GM21360 (cell line): ENCODE data around the gene SNX21.
A peak's percentile ranks its signal among the peaks of the same experiment; 100 is the strongest.
"Not testable (repeated sequence)": the region's sequence is repeated elsewhere in the genome, so short reads cannot be mapped to it uniquely, and the experiment has no call there.

Source experiments
- ATAC-seq: cut with Tn5 transposase; IDR thresholded peaks from one replicate; pipeline ENCODE4 v1.9.1; 2021; ENCODE audit warnings: mild to moderate bottlenecking, moderate library complexity; ENCODE audit not compliant: unreplicated experiment

The SNX21 gene

DNA sequence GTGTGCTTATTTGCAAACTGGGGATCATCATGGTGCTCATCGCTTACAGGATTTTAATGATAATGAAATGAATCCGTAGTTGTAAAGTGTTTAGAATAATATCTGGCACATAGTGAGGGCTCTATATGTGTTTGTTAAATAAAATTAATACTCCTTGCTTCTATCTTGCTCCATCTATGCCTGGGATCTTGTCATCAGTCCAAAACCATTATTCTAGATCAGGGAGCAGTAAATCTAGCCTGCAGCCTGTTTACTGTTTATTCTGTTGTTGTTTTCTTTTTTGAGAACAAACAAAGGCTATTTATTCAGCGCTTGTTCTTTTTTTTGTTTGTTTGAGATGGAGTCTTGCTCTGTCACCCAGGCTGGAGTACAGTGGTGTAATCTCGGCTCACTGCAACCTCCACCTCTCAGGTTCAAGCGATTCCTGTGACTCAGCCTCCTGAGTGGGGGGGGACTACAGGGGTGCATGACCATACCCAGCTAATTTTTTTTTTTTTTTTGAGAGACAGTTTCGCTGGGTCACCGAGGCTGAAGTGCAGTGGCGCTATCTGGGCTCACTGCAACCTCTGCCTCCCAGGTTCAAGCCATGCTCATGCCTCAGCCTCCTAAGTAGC is 15.5 kb downstream of the SNX21 start:
- no peak for ATAC-seq

- no peak for ATAC-seq
Observed at GRCh38 chr20:45850238-45850637, 16.6 kb downstream of the SNX21 start.

DNA sequence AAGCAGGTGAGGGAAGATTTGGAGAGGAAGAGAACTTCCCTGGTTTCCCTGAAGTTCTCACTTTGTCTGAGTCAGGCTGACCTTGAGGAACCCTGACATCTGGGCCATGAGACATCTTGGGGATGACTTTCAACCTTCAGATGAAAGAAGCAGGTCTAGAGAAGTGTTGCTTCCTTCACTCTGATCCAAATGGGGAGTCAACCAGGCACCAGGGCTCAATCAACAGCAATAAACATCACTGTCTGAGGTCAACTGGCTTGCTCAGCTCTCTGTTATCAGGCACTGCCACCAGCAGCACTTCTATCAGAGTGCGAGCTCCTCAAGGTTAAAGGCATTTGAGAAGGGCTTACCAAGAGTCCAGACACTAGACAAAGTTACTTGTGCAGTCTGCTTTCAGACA is 17.3 kb downstream of the SNX21 start:
- ATAC-seq = no peak

DNA sequence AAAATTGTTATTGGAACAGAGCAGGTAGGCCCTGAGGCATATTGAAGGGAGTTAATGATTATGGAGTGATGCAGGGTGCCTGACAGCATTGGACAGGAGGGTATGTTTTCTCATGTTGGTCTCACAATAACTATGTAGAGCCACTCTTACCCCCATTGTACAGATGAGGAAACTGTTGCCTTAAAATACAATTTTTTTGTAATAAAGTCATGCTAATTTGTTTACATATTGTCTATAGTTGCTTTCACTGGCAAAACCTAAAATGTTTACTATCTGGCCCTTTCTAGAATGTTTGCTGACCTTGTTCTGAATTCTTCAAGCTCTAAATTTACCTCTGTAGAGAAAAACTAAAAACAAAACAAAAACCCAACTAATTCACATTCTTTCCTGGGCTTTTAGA is 17.9 kb downstream of the SNX21 start:
- no peak for ATAC-seq

DNA sequence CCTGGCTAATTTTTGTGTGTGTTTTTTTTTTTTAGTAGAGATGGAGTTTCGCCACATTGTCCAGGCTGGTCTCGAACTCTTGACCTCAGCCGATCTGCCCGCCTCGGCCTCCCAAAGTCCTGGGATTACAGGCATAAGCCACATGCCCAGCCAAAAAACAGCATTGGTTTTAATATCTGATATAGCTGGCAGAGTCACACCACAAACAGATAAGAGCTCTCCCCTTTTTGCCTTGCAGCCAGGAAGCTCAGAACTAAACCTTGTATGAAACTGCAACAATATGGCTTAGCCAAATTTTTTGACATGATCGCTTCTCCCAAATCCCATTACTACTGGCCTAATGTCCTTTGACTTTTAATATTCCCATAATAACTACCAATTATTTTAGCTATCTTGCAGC is 18.7 kb downstream of the SNX21 start:
- ATAC-seq = no peak

DNA sequence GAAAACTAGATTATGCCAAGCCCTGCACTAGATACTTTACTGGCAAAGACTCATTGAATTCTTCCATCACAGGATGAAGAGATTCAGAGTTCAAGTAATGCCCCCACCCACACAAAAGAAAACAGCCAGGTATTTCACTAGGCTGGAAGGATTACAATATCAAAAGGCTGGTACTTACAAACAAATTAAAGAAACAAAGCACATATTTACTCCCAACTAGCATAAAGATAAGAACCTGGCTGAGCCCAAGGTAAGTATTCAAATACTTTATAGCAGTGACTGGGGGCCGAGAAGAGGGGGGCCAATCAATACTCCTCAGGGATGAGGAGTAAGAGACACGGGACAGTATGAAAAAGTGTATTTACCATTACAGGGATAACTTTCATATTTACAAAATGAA is 19.9 kb downstream of the SNX21 start:
- no peak for ATAC-seq

GRCh38 chr20:45857114-45857881 is 23.7 kb downstream of the SNX21 start, which contains the start of the genes ACOT8 and ZSWIM3:
ACOT8 (minus strand) TSS chr20:45857392; CDS start chr20:45857315, 77 bp downstream.
ZSWIM3 (plus strand) TSS chr20:45857614; CDS start chr20:45857826, 212 bp downstream.
- peak; percentile 94 for ATAC-seq

DNA sequence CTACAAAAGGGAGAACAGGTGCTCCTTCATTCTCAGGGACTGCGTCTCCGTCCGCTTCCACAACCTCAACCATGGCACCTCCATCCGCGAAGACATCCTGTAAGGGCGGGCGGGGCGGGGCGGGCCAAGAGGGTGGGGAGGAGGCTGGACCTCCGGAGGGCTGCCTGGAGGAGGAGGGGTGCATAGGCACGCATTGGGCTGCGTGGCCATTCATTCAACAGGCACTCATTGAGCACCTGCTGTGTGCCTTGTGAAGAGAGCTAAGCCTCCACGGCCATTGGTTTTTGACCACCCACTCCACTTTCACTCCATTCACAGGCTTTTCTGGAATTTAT is 24.2 kb downstream of the SNX21 start:
- peak; percentile 15 for ATAC-seq

DNA sequence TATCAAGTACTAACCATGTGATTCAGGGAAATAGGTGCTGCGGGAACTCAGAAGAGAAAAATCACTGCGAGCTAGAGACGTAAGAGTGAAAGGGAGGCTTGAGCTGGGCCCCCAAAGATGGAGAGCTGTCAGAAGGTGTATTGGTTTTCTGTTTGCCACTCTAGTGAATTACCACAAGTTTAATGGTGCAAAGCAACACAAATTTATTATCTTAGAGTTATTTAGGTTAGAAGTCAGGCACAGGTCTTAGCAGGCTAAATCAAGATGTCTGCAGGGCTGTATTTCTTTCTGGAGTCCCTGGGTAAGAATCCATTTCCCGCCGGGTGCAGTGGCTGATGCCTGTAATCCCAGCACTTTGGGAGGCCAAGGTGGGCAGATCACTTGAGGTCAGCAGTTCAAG is 26.3 kb downstream of the SNX21 start:
- ATAC-seq = no peak

DNA sequence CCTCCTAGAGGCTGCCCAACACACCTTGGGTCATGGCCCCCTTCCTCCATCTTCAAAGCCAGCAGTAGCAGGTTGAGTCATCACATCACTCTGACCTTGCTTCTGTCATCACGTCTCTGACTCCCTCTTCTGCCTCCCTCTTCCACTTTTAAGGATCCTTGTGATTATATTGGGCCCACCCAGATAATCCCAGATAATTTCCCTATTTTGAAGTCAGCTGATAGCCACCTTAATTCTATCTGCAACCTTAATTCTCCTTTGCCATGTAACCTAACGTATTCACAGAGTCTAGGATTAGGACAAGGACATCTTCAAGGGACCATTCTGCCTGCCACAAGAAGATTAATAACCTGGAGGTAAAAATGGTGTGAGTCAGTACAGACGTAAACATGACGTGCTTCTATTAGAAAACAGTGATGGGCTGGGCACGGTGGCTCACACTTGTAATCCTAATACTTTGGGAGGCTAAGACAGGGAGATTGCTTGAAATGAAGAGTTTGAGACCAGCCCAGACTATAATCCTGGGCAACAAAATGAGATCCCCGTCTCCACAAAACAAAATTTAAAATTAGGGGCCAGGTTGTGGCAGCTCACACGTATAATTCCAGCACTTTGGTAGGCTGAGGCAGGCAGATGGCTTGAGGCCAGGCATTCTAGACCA is 27.1 kb downstream of the SNX21 start:
- ATAC-seq = no peak

DNA sequence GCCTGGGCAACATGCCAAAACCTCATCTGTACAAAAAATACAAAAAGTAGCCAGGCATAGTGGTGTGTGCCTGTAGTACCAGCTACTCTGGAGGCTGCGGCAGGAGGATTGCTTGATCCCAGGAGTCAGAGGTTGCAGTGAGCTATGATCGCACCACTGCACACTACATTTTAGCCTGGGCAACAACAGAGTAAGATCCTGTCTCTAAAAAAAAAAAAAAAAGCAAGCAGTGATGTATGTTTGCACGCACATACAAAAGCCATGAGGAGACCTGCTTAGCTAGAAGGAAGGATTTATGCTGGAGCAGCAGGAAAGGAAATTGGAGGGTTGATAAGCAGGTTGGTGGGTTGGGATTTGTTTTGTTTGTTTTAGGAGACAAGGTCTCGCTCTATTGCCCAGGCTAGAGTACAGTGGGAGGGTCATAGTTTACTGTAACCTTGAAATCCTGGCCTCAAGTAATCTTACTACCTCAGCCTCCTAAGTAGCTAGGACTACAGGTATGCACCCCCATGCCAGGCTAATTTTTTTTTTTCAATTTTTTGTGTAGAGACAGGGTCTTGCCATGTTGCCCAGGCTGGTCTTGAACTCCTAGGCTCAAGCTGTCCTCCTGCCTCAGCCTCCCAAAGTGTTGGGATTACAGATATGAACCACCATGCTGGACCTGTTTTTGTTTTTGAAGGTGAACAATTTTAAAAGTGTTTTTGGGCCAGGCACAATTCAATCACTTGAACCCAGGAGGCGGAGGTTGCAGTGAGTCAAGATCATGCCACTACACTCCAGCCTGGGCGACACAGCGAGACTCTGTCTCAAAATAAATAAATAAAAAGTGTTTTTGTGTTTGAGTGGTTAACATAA is 27.8 kb downstream of the SNX21 start:
- ATAC-seq = no peak

GRCh38 chr20:45863543-45864470 is 30.2 kb downstream of the SNX21 start:
- ATAC-seq = no peak

DNA sequence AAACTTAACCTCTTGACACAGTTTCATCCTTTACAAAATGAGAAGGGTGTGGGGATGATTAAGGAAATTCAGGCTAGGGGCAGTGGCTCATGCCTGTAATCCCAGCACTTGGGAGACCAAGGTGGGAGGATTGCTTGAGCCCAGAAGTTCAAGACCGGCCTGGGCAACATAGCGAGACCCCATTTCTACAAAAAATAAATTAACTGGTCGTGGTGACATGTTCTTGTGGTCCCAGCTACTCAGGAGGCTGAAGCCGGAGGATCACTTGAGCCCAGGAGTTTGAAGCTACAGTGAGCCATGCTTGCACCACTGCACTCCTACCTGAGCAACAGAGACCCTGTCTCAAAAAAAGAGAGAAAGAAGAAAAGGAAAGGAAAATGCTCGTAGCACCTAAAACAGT is 32.9 kb downstream of the SNX21 start:
- ATAC-seq = no peak

DNA sequence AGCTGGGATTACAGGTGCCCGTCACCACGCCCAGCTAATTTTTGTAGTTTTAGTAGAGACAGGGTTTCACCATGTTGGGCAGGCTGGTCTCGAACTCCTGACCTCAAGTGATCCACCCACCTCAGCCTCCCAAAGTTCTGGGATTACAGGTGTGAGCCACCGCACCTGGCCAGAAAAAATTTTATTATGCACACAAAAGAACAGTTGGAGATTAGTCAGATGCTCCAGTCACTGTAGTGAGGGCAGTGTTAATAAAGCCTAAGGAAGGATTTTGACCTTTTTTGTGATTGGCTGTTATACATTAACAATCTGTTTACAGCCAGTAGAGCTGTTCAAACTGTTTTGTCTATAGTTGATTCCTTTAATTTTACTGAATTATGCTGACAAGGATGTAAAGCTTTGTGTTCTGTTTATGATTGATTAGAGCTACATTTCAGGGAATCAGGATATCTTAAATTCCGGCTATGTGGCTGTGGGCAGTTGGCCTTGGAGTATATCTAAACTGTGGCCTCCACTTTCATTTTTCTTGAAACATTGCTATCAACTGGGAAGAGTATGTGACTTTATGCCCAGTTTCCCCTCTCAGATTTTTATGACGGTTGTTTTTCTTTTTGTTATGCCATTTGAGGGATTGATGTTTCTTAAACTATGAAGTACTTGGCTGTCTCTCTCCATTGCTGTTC is 33.7 kb downstream of the SNX21 start:
- ATAC-seq = no peak

DNA sequence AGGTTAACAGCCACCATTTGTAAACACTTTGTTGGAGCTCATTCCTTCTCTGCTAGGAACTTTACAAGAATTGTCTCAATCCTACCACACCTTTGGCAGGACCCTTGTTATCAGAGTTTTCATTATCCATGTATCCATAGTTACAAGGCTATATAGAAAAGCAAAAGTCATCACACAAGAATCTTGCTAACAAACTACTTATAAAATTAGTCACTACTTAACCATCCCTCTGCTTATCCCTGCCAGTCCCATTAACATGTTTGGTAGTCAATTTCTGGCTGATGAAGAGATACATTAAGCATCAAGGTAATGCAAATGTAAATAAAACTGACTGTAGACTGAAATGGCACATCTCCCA is 34.2 kb downstream of the SNX21 start:
- no peak for ATAC-seq

- no peak for ATAC-seq
Observed at GRCh38 chr20:45872626-45873025, 39.0 kb downstream of the SNX21 start.

- ATAC-seq = no peak
Observed at GRCh38 chr20:45873409-45874103, 40.0 kb downstream of the SNX21 start.

- not testable (repeated sequence) for ATAC-seq
Observed at GRCh38 chr20:45874104-45874481, 40.5 kb downstream of the SNX21 start.

- ATAC-seq = no peak
Observed at GRCh38 chr20:45874576-45874975, 41.0 kb downstream of the SNX21 start.
